Measurements from ENCODE around the gene CAMKK1. TPM values are rescaled to one million over a fixed set of nuclear protein-coding genes. Genes with fewer than 3 reads are reported as not detected.

Gene CAMKK1
- total RNA-seq, 1 donor from 2014 or later = 4.5 TPM

- Mint-ChIP-seq H3K27me3 (ENCODE audit: low read depth) (peaks cover 6% of the 10 kb centered on the region), H3K36me3 (ENCODE audit: low read depth) (no peaks in the 10 kb centered on the region), H3K4me1 (peaks cover 6% of the 10 kb centered on the region), H3K4me3 (no peak overlapping the region), H3K9me3 (no peaks in the 10 kb centered on the region), H3K27ac (ENCODE audit: unreplicated experiment) (no peak overlapping the region)
- DNase-seq (ENCODE audit: low read depth, low spot score) = no peak
- TF ChIP-seq, protein P1, sequence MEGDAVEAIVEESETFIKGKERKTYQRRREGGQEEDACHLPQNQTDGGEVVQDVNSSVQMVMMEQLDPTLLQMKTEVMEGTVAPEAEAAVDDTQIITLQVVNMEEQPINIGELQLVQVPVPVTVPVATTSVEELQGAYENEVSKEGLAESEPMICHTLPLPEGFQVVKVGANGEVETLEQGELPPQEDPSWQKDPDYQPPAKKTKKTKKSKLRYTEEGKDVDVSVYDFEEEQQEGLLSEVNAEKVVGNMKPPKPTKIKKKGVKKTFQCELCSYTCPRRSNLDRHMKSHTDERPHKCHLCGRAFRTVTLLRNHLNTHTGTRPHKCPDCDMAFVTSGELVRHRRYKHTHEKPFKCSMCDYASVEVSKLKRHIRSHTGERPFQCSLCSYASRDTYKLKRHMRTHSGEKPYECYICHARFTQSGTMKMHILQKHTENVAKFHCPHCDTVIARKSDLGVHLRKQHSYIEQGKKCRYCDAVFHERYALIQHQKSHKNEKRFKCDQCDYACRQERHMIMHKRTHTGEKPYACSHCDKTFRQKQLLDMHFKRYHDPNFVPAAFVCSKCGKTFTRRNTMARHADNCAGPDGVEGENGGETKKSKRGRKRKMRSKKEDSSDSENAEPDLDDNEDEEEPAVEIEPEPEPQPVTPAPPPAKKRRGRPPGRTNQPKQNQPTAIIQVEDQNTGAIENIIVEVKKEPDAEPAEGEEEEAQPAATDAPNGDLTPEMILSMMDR (conservative IDR thresholded peaks at IDR 0.05) = no peak
Observed at GRCh38 chr17:3852561-3852960, 40.3 kb downstream of the CAMKK1 start.

- Mint-ChIP-seq H3K9me3 (no peaks in the 10 kb centered on the region), H3K27me3 (ENCODE audit: low read depth) (peaks cover 6% of the 10 kb centered on the region), H3K27ac (ENCODE audit: unreplicated experiment) (no peak overlapping the region), H3K36me3 (ENCODE audit: low read depth) (no peaks in the 10 kb centered on the region), H3K4me3 (no peak overlapping the region), H3K4me1 (peaks cover 6% of the 10 kb centered on the region)
- DNase-seq (ENCODE audit: low read depth, low spot score) = no peak
- TF ChIP-seq, protein P1 (conservative IDR thresholded peaks at IDR 0.05) = no peak
Observed at GRCh38 chr17:3851461-3852100, 41.3 kb downstream of the CAMKK1 start.

DNA sequence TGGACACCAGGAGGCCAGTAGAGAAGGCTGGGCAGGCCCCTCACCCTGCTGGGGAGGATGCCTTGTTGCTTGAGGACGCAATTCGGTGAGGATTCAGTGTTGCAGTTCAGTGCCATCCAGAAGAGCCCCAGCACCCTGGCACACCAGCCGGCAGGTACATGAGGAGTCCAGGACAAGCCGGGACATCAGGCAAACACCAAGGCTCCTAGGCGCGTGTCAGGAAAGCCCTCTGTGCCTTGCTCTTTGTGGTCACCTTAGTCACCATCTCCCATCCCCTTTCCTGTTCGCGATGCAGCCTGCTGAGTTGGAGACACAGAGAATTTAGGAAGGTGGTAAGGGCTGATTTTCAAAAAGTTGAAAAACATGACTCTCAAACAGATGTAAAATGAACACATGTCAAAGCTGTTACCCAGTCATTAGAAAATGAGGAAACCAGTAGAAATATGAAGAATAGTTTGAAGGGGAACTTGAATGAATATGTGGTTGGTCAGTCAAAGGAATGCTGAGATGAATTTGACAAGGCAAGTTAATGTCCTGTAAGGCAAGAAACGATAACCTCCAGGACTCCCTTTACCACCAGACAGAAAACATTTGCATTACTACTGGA lies 44.5 kb downstream of the CAMKK1 start:
- TF ChIP-seq, protein P1 (conservative IDR thresholded peaks at IDR 0.05) = no peak
- H3K4me1 Mint-ChIP-seq = peaks cover 19% of the 10 kb centered on the region
- H3K27me3 Mint-ChIP-seq (ENCODE audit: low read depth) = peaks cover 6% of the 10 kb centered on the region
- no peaks in the 10 kb centered on the region for H3K9me3 Mint-ChIP-seq
- no peak overlapping the region for H3K27ac Mint-ChIP-seq (ENCODE audit: unreplicated experiment)
- peak overlapping the region; percentile 23 for H3K4me3 Mint-ChIP-seq
- DNase-seq (ENCODE audit: low read depth, low spot score) = no peak
- H3K36me3 Mint-ChIP-seq (ENCODE audit: low read depth) = no peaks in the 10 kb centered on the region

GRCh38 chr17:3847165-3847670 lies 45.6 kb downstream of the CAMKK1 start:
- peaks cover 19% of the 10 kb centered on the region for H3K4me1 Mint-ChIP-seq
- H3K36me3 Mint-ChIP-seq (ENCODE audit: low read depth) = no peaks in the 10 kb centered on the region
- TF ChIP-seq, protein P1 (conservative IDR thresholded peaks at IDR 0.05) = no peak
- no peaks in the 10 kb centered on the region for H3K9me3 Mint-ChIP-seq
- DNase-seq (ENCODE audit: low read depth, low spot score) = no peak
- peaks cover 6% of the 10 kb centered on the region for H3K27me3 Mint-ChIP-seq (ENCODE audit: low read depth)
- H3K27ac Mint-ChIP-seq (ENCODE audit: unreplicated experiment) = no peak overlapping the region
- H3K4me3 Mint-ChIP-seq = peak overlapping the region; percentile 99

GRCh38 chr17:3846437-3847164 lies 46.3 kb downstream of the CAMKK1 start:
- DNase-seq (ENCODE audit: low read depth, low spot score) = no peak
- Mint-ChIP-seq H3K27me3 (ENCODE audit: low read depth) (peaks cover 6% of the 10 kb centered on the region), H3K36me3 (ENCODE audit: low read depth) (no peaks in the 10 kb centered on the region), H3K27ac (ENCODE audit: unreplicated experiment) (no peak overlapping the region), H3K4me3 (peak overlapping the region; percentile 99), H3K9me3 (no peaks in the 10 kb centered on the region), H3K4me1 (peaks cover 19% of the 10 kb centered on the region)
- TF ChIP-seq, protein P1 (conservative IDR thresholded peaks at IDR 0.05) = no peak
